NCI-H82 treated with DMSO at 0.1 percent for 48 hours (cell line): ENCODE results near the gene PERM1.
"Not testable (repeated sequence)": the region's sequence is repeated elsewhere in the genome, so short reads cannot be mapped to it uniquely, and the experiment has no call there.

Experiments used
- DNase-seq: peaks from one replicate; lab custom pipeline; 2025; ENCODE audit not compliant: unreplicated experiment; lab: John Stamatoyannopoulos, UW

PERM1 gene

GRCh38 chr1:950881-951280 lies 31.0 kb downstream of the PERM1 start:
- DNase-seq, result no peak

- no peak for DNase-seq
Measured at GRCh38 chr1:950268-950667, 31.6 kb downstream of the PERM1 start.

- DNase-seq, result no peak
Measured at GRCh38 chr1:947958-948357, 33.9 kb downstream of the PERM1 start.

- not testable (repeated sequence) for DNase-seq
Measured at GRCh38 chr1:946811-947210, 35.1 kb downstream of the PERM1 start.

- no peak for DNase-seq
Measured at GRCh38 chr1:945688-946556, 36.0 kb downstream of the PERM1 start.

GRCh38 chr1:944341-945325 lies 37.3 kb downstream of the PERM1 start:
- DNase-seq, result peak; percentile 97

GRCh38 chr1:943545-944340 lies 38.1 kb downstream of the PERM1 start:
- DNase-seq, result no peak

GRCh38 chr1:942864-943533 lies 38.9 kb downstream of the PERM1 start:
- DNase-seq, result no peak

GRCh38 chr1:942411-942821 lies 39.5 kb downstream of the PERM1 start:
- DNase-seq, result no peak

- DNase-seq, result peak; percentile 90
Measured at GRCh38 chr1:941588-942383, 40.1 kb downstream of the PERM1 start.

GRCh38 chr1:941015-941587 lies 40.8 kb downstream of the PERM1 start:
- no peak for DNase-seq

GRCh38 chr1:940107-941014 lies 41.5 kb downstream of the PERM1 start:
- peak; percentile 71 for DNase-seq

GRCh38 chr1:939511-940106 lies 42.3 kb downstream of the PERM1 start:
- DNase-seq, result no peak

GRCh38 chr1:938711-939489 lies 43.0 kb downstream of the PERM1 start:
- no peak for DNase-seq

GRCh38 chr1:938088-938683 lies 43.7 kb downstream of the PERM1 start:
- no peak for DNase-seq

- DNase-seq, result no peak
Measured at GRCh38 chr1:937521-937920, 44.4 kb downstream of the PERM1 start.
